GM21576 (cell line): ENCODE measurements around the gene USH1C.

ENCODE experiments used
- ATAC-seq: cut with Tn5 transposase; IDR thresholded peaks from one replicate; pipeline ENCODE4 v1.9.1; 2021; ENCODE audit warnings: mild to moderate bottlenecking, moderate library complexity; ENCODE audit not compliant: unreplicated experiment

The USH1C gene

DNA sequence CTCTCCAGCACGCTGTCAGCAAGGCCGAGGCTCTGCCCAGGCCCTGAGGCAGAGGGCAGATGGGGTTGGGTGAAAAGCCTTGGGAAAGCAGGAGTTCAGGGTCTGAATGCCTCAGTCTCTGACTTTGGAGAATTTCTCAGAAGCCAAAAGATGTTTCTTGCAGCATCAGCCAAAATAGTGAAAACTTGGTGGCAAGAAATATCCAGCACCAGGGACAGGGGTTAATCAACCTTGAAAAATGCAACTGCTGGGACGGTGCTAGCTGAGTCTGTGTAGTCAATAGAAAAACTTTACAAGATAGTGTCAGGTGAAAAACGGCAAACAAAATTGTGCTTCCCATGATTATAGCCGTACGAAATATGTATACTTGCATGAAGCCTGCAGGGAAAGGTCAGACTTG, 66.1 kb downstream of the USH1C start:
- ATAC-seq = no peak

- no peak for ATAC-seq
Measured at GRCh38 chr11:17477361-17477760, 66.9 kb downstream of the USH1C start.

GRCh38 chr11:17477084-17477333, 67.2 kb downstream of the USH1C start:
- no peak for ATAC-seq

GRCh38 chr11:17476317-17477083, 67.7 kb downstream of the USH1C start, which contains the start of gene ABCC8:
Gene ABCC8, minus strand, starts transcription at chr11:17476845. Its CDS starts 69 bp downstream, at chr11:17476776.
- ATAC-seq = no peak

DNA sequence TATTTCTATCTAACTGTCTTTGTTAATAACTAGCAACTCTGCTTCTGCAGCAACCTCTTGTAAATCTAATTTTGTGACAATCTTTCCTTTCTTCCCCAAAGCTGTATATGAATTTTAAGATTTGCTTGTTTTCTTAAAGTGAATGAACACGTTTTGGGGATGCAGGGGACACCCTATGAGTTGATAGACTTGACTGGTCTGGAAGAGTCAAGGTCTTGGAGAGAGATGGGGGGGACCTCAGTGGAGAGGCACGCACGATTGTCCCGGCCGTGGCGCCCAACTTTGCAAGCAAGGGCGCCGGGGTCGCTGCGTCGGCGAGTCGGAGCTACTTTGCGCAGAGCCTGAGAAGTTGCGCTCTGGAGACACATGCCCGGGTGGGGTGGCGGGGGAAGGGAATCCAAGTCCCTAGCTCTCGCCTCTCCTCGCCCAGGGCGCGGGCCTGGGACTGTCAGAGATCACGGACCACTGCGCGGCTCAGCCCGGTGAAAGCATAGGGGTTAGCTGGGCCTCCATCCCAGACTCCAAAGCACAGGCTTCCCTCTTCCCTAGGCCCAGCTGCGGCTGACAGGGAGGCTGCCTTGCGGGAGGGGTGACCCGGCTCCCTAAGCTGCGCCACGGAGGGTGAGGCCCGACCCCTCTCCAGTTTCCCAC, 68.4 kb downstream of the USH1C start:
- ATAC-seq = no peak

- ATAC-seq = no peak
Measured at GRCh38 chr11:17473071-17473744, 71.0 kb downstream of the USH1C start.

- no peak for ATAC-seq
Measured at GRCh38 chr11:17472467-17472866, 71.7 kb downstream of the USH1C start.

- ATAC-seq = no peak
Measured at GRCh38 chr11:17471501-17471900, 72.7 kb downstream of the USH1C start.

GRCh38 chr11:17469998-17470397, 74.2 kb downstream of the USH1C start:
- no peak for ATAC-seq

DNA sequence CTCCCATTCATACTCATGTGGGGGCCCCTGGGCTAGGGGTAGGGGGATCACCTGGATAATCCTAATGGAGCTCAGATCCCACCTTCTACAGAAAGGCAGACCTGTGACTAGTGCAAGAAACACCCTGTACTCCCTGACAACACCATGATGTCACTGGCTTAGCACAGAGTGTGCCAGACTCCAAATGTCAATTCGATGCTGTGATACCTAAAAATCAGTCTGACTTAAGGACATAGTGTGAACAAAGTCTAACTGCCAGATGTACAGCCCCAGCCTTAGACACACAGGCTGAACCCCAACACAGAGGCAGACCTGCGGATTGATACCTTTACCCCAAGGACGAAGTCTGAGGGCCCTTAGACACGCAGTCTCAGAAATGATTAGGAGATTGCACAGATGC, 76.1 kb downstream of the USH1C start:
- ATAC-seq = no peak

- ATAC-seq = no peak
Measured at GRCh38 chr11:17463546-17464174, 80.6 kb downstream of the USH1C start.

GRCh38 chr11:17462940-17463339, 81.3 kb downstream of the USH1C start:
- ATAC-seq = no peak

DNA sequence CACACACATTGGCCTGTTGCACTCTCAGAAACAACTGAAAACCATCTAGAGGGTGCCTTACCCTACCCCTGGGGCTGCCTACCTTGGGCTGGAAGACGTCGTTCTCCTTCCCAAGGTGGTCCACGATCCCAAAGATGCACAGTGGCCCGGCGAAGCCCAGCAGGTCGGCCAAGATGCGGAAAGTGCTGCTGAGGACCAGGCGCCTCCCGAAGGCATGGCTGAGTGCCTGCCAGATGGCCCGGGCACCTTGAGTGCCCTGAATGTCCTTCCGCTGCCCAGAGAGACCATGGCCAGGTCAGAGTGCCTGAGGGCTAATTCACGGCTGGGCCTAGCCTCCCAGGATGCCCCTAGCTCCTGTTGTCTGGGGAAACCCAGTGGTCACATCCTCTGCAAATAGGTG, 83.8 kb downstream of the USH1C start:
- no peak for ATAC-seq

GRCh38 chr11:17459236-17459896, 84.8 kb downstream of the USH1C start:
- ATAC-seq = no peak

DNA sequence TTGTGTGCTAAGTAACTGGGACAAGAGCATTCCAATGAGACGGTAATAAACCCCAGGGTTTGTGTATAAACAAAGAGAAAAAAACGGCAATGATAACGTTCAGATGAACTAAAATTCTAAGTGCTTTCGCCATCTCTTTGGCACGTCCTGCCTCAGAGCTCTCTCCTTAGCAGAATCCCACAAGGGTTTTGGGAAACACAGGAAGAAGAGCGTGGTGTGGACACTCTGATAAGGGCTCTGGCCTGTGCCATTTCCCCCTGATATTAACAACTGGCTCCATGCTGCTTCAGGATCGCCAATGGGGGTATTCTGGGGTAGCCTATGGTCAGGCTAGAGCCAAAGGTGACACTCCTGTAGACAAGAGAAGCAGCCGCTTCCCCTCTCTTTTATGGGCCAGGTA, 85.9 kb downstream of the USH1C start:
- ATAC-seq = no peak

GRCh38 chr11:17457396-17458173, 86.6 kb downstream of the USH1C start:
- ATAC-seq = no peak

DNA sequence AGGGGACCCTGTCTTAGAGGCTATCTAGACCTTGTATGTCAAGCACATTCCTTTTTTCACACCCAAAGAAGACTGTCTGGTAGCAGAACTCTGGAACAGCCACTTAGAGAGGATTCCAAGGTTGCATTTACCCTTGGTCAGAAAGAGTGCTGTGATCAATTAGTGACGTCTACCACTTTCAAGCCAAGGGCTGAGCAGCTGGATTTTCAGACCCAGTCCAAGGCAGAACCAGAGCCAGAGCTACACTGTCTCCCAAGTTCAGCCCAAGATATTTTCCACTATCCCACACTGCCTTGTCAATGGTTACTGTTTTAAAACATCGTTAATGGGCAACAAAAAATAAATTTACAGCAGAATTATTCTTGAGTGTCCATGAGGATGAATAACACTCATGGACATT, 91.5 kb downstream of the USH1C start:
- ATAC-seq = no peak

- ATAC-seq = no peak
Measured at GRCh38 chr11:17449158-17449557, 95.1 kb downstream of the USH1C start.

DNA sequence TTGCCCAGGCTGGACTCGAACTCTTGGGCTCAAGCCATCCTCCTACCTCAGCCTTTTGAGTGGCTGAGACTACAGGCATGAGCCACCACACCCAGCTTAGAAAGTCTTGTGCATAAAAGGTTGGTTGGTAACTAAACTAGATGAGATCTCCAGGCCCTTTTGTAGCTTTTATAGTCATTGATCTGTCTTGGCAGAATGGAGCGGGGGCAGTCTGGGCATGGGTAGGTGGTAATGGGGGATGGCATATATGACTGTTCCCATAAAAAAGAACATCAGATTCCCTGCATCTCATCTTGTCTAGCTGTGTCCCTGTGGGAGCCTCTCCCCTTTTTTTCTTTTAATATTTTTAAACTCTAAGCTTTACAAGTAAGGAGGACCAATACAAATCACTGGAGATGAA, 97.7 kb downstream of the USH1C start:
- no peak for ATAC-seq

- no peak for ATAC-seq
Measured at GRCh38 chr11:17445240-17445795, 98.9 kb downstream of the USH1C start.
